Right cardiac atrium (tissue), 5 donors: ENCODE data around the gene IL3RA. TPM values are rescaled to one million over a fixed set of nuclear protein-coding genes. Genes with fewer than 3 reads are reported as not detected.
A peak's percentile ranks its signal among the peaks of the same experiment; 100 is the strongest.
"Not testable (repeated sequence)": the region's sequence is repeated elsewhere in the genome, so short reads cannot be mapped to it uniquely, and the experiment has no call there.

ENCODE experiments used
- ATAC-seq, 2 donors: fragments of 200-7000 bp; cut with Tn5 transposase; one replicate each; pipeline versions ENCODE4 v1.8.0 to v1.9.1; 2020; ENCODE audit warnings: moderate library complexity in 2 of 2, mild to moderate bottlenecking in 1 of 2
- DNase-seq, 3 donors: peaks; one replicate each; pipeline ENCODE4 v3.0.0-alpha.2; 2020
- H3K27ac ChIP-seq: one replicate; pipeline ENCODE4 v1.5.1; 2013; ENCODE audit warnings: mild to moderate bottlenecking, low read length, control low read depth, moderate library complexity
- H3K27me3 ChIP-seq: one replicate; pipeline ENCODE4 v1.6.1; 2013; ENCODE audit not compliant: control insufficient read depth, insufficient read depth
- H3K4me1 ChIP-seq: one replicate; pipeline ENCODE4 v1.6.1; 2013; ENCODE audit warnings: low read length; ENCODE audit not compliant: control insufficient read depth, insufficient read depth
- H3K4me3 ChIP-seq: one replicate; pipeline ENCODE4 v1.5.1; 2013; ENCODE audit warnings: low read length, control low read depth
- H3K9me3 ChIP-seq: one replicate; pipeline ENCODE4 v1.6.1; 2013; ENCODE audit warnings: low read length; ENCODE audit not compliant: control insufficient read depth
- WGBS: extraction: QIAGEN DNeasy Blood & Tissue Kit; methylation state at CpG from one replicate; pipeline ENCODE4 v1.1.7; 2013; 5-methylcytosine and 5-hydroxymethylcytosine counted together
- intact Hi-C, 4 donors: fragments of 100-400 bp; cut with DNase I; formaldehyde crosslinking; loops; one replicate each; pipeline versions ENCODE4 v1.11.0 to v1.14.0; 2022 to 2023
- polyA plus RNA-seq: library from polyadenylated mRNA; stranded (reverse); fragments of 200-250 nt; gene quantifications from one replicate; pipeline ENCODE4 v1.2.3, GENCODE V29; 2013
- total RNA-seq, 4 donors: library from RNA; stranded (reverse); fragmentation: NEBNext Ultra II Directional; extraction: Animal tissue kit (Norgen Biotek cat#: 25700); gene quantifications; one replicate each; pipeline ENCODE4 v1.2.1, GENCODE V29; 2021
- donor health status: healthy with polysubstance abuse.
- donor health status: DM: no; HTN: yes; CAD: no.
- donor health status: DM: no; HTN: no; CAD: no.
- donor health status: DM: no; HTN: yes; CAD: no; lungs with severe emphysema.
- donor health status: DM: yes; HTN: yes; CAD: no.

The IL3RA gene
- total and polyA plus RNA-seq, 5 donors, result 2.6 to 8.7 (median 3.2) TPM

DNA sequence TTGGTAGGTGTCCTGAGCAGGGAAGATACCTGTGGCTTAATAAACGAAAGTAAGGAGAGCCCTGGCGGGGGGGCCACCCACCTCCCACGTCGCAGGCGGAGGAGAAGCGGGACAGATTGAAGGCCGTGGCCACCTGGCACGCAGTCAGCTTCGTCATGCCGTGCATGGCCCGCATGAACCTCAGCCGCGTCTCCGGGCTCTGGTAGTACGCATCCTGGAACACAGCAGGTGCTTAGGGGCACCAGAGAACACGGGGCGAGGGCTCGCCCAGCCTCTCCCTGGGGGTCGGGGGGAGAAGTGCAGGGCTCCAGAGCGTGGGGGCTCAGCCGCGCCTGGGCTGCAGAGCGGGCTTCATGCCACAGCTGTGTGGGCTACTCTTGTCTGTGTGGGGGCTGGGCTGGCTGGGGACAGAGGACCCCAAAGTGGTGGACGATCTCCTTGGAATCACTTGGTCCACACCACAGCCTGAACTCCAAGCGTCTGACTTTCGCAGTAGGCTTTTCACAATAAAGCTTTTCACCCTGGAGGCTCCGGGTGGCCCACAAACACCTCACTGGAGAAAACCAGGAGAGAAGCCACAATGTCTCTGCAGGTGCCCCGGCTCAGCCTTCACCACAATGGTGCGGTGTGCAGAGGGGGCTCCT, 82.4 kb downstream of the IL3RA start:
- H3K4me1 ChIP-seq, result no peaks in the 10 kb centered on the region
- no peak overlapping the region for H3K27ac ChIP-seq
- H3K4me3 ChIP-seq, result no peak overlapping the region
- intact Hi-C loops, result no loop called here
- DNase-seq (peak in 2 of 3 donors; percentile 58 to 63), ATAC-seq (peak; percentile 13 to 17)
- peaks cover 2% of the 10 kb centered on the region for H3K9me3 ChIP-seq
- no peaks in the 10 kb centered on the region for H3K27me3 ChIP-seq
- 95% methylated on average over 29 of the region's 29 CpGs for WGBS

DNA sequence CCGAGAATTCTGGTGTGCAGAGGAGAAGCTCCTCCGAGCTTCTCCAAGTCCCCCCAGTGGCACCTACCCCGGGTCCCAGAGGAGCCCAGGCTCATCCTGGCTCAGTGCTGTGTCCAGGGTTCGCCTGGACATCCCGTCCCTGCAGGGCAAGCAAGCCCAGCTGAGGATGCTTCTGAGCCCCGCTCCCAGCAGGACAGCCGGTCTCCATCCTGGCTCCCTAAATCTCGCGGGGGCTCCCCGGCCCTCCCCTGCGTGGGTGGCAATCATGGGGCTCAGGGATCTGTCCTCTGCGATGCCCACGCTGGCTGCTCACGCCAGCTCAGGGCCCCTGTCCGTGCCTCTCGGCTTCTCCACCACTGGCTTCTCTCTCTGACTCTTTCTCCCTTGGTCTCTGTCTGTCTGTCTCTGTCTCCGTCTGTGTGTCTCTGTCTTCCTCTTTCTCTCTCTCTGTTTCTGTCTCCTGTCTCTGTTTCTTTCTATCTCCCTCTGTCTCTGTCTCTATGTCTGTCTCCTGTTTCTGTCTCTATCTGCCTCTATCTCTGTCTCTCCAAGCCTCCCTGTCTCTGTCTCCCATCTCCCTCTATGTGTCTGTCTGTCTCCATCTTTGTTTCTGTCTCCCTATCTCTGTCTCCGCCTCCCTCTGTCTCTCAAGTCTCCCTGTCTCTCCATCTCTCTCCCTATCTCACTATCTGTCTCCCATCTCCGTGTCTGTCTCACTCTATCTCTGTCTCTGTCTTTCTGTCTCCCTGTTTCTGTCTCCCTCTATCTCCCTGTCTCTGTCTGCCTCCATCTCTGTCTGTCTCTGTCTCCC, 83.2 kb downstream of the IL3RA start:
- WGBS, result 87% methylated on average over 19 of the region's 19 CpGs
- Histone ChIP-seq H3K9me3 (peaks cover 2% of the 10 kb centered on the region), H3K27me3 (no peaks in the 10 kb centered on the region), H3K4me3 (no peak overlapping the region), H3K4me1 (no peaks in the 10 kb centered on the region), H3K27ac (no peak overlapping the region)
- DNase-seq, result peak in 2 of 3 donors; percentile 36 to 47
- ATAC-seq, result peak in 1 of 2 donors; percentile 3
- intact Hi-C loops, result no loop called here

DNA sequence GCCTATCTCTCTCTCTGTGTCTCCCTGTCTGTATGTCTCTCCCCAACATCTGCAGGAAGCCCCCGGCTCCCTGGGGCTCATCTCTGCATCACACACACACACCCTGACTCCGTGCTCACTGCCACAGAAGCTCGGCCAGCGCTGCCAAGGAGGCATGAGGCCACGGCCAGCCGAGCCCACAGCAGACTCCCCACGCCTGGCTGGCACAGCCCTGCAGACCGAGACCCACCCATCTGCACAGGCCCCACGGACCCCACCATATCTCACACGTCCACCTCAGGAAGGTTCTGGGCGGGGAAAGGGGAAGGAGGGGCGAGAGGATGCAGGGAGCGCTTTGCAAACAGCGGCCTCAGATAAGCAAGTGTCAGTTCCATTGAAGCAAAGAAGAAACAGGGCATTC, 83.8 kb downstream of the IL3RA start:
- Histone ChIP-seq H3K27me3 (no peaks in the 10 kb centered on the region), H3K4me3 (no peak overlapping the region), H3K27ac (no peak overlapping the region), H3K4me1 (no peaks in the 10 kb centered on the region), H3K9me3 (peaks cover 2% of the 10 kb centered on the region)
- 50% methylated on average over 14 of the region's 14 CpGs for WGBS
- peak in 2 of 3 donors; percentile 50 to 55 for DNase-seq
- ATAC-seq, result peak; percentile 7 to 13
- intact Hi-C loops, result no loop called here

DNA sequence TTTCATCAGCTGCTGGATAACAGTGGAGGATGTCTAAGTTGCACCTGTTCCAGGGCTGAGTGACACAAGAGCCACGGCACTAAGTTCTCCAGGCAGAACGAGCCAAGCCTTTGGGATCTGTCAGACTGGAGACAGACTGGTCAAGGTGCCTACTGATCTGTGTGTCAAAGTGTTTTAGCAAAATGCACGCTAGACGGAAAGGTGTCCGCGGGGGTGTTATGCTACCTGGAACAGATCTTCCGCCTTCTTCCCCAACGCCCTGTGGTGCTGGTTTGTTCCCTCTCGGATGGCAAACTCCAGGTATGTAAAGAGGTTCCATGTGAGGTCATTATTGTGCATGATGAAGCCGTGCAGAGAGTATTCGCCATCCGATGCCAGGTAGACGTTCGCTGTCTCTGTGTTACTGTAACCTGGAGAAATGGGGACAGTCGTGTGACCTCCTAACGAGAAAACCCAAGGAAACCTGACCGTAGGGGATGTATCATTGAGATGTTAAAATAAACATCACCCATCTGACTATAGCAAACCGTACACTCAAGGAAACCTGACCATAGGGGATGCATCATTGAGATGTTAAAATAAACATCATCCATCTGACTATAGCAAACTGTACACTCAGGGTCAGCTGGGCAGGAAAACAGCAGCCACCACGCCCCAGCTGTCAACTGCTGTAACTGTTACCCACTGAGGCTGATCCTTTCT, 85.0 kb downstream of the IL3RA start:
- H3K27ac ChIP-seq, result no peak overlapping the region
- no peaks in the 10 kb centered on the region for H3K4me1 ChIP-seq
- 98% methylated on average over 19 of the region's 19 CpGs for WGBS
- intact Hi-C loops, result no loop called here
- DNase-seq (peak in 1 of 3 donors; percentile 5), ATAC-seq (no peak)
- H3K9me3 ChIP-seq, result peaks cover 2% of the 10 kb centered on the region
- H3K4me3 ChIP-seq, result no peak overlapping the region
- no peaks in the 10 kb centered on the region for H3K27me3 ChIP-seq

DNA sequence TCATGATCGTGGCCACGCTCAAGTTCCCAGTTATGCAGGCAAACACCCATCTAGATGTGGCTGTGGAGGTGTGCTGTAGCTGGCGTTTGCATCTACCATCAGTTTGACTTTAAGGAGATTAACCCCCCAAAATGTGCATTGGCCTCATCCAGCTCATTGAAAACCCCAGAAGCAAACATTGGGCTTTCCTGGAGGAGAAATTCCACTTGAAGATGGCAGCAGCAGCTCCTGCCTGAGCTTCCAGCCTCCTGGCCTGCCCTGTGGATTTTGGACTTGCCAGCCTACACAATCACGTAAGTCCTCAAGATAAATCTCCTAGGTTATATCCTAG, 85.5 kb downstream of the IL3RA start:
- Histone ChIP-seq H3K4me1 (no peaks in the 10 kb centered on the region), H3K27me3 (no peaks in the 10 kb centered on the region), H3K4me3 (no peak overlapping the region), H3K9me3 (peaks cover 2% of the 10 kb centered on the region), H3K27ac (no peak overlapping the region)
- WGBS, result 96% methylated on average over 4 of the region's 4 CpGs
- DNase-seq (peak in 1 of 3 donors; percentile 6), ATAC-seq (no peak)
- intact Hi-C loops, result no loop called here

DNA sequence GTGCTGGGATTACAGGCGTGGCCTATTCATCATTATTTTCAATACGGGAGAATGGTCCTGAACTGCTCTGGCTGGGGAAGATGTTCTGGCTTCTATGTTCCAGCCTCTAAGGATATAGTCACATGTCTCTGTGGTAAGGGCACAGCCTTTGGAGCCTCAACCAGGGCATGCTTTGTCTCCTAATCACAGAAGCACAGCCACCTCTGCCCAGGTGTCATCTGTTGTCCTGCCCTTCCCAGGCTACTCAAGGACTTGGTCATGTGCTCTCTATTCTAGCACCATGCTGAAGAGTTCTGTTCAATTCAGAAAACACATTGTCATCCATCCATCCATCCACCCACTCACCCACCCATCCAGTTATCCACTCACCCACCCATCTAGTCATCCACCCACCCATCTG, 86.6 kb downstream of the IL3RA start:
- 74% methylated on average over 2 of the region's 2 CpGs for WGBS
- Histone ChIP-seq H3K27ac (no peak overlapping the region), H3K4me1 (no peaks in the 10 kb centered on the region), H3K4me3 (no peak overlapping the region), H3K27me3 (no peaks in the 10 kb centered on the region), H3K9me3 (peaks cover 2% of the 10 kb centered on the region)
- ATAC-seq (no peak), DNase-seq (peak in 1 of 3 donors; percentile 4)
- intact Hi-C loops, result no loop called here

DNA sequence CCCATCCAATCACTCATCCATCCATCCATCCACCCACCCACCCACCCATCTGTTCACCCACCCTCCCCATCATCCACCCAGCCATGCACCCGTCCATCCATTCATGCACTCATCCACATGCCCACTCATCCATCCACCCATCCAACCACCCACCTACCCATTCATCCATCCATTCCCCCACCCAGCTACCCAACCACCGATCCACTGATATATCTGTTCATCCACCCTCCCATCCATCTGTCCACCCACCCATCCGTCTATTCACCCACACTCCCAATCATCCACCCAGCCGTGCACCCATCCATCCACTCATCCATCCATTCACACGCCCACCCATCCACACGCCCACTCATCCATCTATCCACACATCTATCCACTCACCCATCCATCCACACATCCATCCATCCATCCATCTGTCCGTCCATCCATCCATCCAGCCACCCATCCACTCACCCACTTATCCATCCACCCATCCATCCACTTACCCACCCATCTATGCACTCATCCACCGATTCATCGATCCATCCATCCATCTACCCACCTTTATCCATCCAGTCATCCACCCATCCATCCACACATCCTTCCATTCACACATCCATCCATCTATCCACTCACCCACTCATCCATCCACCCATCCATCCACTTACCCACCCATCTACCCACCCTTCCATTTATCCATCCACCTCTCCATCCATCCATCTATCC, 87.7 kb downstream of the IL3RA start:
- no peaks in the 10 kb centered on the region for H3K27me3 ChIP-seq
- no peak overlapping the region for H3K27ac ChIP-seq
- H3K4me1 ChIP-seq, result no peaks in the 10 kb centered on the region
- DNase-seq (peak in 1 of 3 donors; percentile 13), ATAC-seq (no peak)
- intact Hi-C loops, result no loop called here
- 88% methylated on average over 9 of the region's 9 CpGs for WGBS
- peaks cover 2% of the 10 kb centered on the region for H3K9me3 ChIP-seq
- H3K4me3 ChIP-seq, result no peak overlapping the region

DNA sequence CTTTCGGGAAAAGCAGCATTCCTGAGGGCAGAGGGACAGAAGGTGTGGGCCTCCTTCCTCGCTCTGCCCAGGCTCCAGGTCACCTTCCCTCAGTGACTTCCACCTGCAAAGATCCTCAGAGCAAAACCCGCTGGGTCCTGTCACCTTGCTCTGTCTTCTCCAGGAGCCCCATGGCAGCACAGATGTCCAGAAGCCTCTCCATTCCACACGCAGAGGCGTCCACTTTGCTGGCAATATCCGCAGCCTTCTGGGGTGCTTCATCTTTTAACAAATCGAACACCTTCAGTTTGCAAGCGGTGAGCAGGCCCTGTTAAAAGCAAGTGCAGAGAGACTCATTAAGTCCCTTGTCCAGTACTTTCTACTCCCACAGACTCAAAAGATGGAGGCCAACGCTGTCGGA, 88.8 kb downstream of the IL3RA start:
- Histone ChIP-seq H3K27ac (no peak overlapping the region), H3K4me3 (no peak overlapping the region), H3K27me3 (no peaks in the 10 kb centered on the region), H3K4me1 (no peaks in the 10 kb centered on the region), H3K9me3 (peaks cover 2% of the 10 kb centered on the region)
- 88% methylated on average over 10 of the region's 10 CpGs for WGBS
- ATAC-seq (no peak), DNase-seq (peak in 1 of 3 donors; percentile 37)
- intact Hi-C loops, result no loop called here

DNA sequence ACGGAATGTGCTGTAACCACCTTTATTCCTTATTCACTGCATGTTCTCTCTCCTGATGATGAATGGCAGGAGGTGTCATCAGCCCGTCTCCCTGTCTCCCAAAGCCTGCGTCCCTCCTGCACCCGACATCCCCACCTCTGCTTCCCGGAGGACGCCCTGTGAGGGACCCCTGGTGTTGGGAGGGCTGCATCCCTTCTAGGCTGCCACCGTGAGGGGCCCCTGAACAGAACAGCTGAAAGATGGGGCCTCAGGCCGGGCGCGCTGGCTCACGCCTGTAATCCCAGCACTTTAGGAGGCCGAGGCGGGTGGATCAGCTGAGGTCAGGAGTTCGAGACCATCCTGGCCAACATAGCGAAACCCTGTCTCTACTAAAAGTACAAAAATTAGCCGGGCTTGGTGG, 89.7 kb downstream of the IL3RA start:
- intact Hi-C loops, H3K27me3 ChIP-seq, H3K9me3 ChIP-seq, H3K4me1 ChIP-seq, ATAC-seq, H3K27ac ChIP-seq, H3K4me3 ChIP-seq: not testable (repeated sequence)
- peak in 1 of 3 donors; percentile 9 for DNase-seq
- WGBS, result 93% methylated on average over 16 of the region's 16 CpGs

DNA sequence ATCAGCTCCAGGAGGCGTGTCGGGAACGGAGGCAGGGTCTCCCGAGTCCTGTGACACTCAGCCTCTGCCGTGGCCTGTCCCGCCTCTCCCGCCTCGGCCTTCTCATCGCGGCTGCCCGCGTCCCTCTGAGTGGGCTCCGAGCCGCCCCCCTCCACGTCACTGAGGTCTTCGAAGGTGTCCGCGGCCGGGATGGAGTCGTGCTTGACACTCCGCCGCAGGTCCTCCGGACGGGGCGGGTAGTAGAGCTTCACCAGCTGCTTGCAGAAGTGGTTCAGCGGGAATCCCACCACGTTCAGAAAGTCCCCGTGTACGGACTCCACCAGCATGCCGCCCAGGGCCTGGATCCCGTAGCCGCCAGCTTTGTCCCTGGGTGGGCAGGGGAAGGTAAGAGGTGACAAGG, 91.2 kb downstream of the IL3RA start:
- Histone ChIP-seq H3K9me3 (no peaks in the 10 kb centered on the region), H3K27me3 (no peaks in the 10 kb centered on the region), H3K4me3 (no peak overlapping the region), H3K4me1 (no peaks in the 10 kb centered on the region), H3K27ac (no peak overlapping the region)
- 97% methylated on average over 32 of the region's 32 CpGs for WGBS
- DNase-seq, result peak in 1 of 3 donors; percentile 26
- intact Hi-C loops, result no loop called here
- ATAC-seq, result no peak
